ENCODE data around the gene MFSD11.
A peak's percentile ranks its signal among the peaks of the same experiment; 100 is the strongest.
"Not testable (repeated sequence)": the region's sequence is repeated elsewhere in the genome, so short reads cannot be mapped to it uniquely, and the experiment has no call there.

Gene MFSD11

DNA sequence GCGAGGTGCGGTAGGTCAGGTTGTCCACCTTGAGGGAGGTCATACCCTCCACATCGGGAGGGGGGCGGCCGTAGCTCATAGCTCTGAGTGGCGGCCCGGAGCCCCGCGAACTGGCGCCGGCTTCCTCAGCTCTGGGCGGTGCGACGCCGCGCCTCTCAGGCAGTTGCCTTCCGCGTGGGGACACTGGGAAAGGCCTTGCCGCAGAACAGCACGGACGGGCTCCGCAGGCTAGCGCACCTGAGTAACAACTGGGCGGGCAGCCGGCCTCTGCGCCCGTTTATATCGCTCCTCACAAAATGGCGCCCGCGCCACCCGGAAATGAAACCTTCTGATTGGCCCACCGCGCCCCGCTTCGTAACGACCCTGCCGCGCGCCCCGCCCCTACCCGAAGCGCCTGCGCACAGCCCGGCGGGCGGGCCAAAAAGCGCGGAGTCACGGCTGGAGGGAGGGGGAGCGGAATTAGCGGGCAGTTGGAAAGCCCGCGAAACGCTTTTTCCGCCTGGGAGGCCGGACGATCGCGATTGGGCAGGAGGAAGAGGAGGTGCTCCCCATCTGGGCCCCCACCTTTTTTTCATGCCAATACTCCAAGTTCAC, 740 bp upstream of the MFSD11 start, which contains the start of gene SRSF2:
TSS of gene SRSF2 (minus strand) at position 250 of the 594 bp plus-strand sequence. CDS start at position 79, 171 bp downstream.
- H3K4me1 ChIP-seq (ENCODE audit: control insufficient read depth, low read length) = peaks cover 40% of the 10 kb centered on the region
- no peaks in the 10 kb centered on the region for H3K9me3 ChIP-seq (ENCODE audit: control insufficient read depth, insufficient read depth, low read length)
- no peaks in the 10 kb centered on the region for H3K9me2 ChIP-seq (replicated peaks; ENCODE audit: control insufficient read depth, low read length)
- H3K79me2 ChIP-seq (ENCODE audit: control insufficient read depth, low read length) = peaks cover 68% of the 10 kb centered on the region
- TF ChIP-seq EZH2phosphoT487 (IDR thresholded peaks at IDR 0.05; ENCODE audit: borderline replicate concordance, low read length) = no peak
- H4K20me1 ChIP-seq (ENCODE audit: control insufficient read depth, insufficient read depth, low read depth, low read length) = peaks cover 28% of the 10 kb centered on the region
- H3K27me3 ChIP-seq (ENCODE audit: control insufficient read depth, low read length) = no peaks in the 10 kb centered on the region
- H3K4me3 ChIP-seq (ENCODE audit: low read length) = peak within 1 kb of the TSS; percentile 89
- H3K36me3 ChIP-seq (ENCODE audit: control insufficient read depth, low read length) = peaks cover 60% of the 10 kb centered on the region
- peak within 1 kb of the TSS; percentile 67 for H3K4me2 ChIP-seq (ENCODE audit: low read length)
- H3K27ac ChIP-seq (ENCODE audit: low read depth, low read length) = peak within 1 kb of the TSS; percentile 93
- H3F3A ChIP-seq (ENCODE audit: control insufficient read depth, insufficient read depth) = peaks cover 45% of the 10 kb centered on the region

DNA sequence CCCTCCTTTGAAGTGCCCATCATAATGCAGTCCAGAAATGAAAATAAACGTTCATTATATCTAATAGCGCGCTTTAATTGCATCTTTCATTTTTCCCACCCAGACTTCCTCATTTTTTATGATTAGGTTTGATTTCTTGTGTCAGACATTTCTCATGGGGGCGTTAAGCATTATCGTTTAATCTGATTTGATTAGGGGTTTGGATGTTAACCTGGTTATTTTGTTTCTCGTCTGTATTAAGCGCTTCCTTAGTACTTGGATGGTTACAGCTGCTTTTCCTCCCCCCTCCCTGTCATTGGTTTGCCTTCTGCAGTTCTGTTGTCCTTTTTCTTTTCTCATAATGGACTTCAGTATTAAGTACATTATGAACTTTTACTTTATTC, 540 bp downstream of the MFSD11 start:
- H3F3A ChIP-seq (ENCODE audit: control insufficient read depth, insufficient read depth) = peaks cover 32% of the 10 kb centered on the region
- TF ChIP-seq, protein P1, sequence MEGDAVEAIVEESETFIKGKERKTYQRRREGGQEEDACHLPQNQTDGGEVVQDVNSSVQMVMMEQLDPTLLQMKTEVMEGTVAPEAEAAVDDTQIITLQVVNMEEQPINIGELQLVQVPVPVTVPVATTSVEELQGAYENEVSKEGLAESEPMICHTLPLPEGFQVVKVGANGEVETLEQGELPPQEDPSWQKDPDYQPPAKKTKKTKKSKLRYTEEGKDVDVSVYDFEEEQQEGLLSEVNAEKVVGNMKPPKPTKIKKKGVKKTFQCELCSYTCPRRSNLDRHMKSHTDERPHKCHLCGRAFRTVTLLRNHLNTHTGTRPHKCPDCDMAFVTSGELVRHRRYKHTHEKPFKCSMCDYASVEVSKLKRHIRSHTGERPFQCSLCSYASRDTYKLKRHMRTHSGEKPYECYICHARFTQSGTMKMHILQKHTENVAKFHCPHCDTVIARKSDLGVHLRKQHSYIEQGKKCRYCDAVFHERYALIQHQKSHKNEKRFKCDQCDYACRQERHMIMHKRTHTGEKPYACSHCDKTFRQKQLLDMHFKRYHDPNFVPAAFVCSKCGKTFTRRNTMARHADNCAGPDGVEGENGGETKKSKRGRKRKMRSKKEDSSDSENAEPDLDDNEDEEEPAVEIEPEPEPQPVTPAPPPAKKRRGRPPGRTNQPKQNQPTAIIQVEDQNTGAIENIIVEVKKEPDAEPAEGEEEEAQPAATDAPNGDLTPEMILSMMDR (IDR thresholded peaks at IDR 0.05; ENCODE audit: low read depth, low read length, poor library complexity, severe bottlenecking) = no peak
- no peak for TF ChIP-seq EZH2phosphoT487 (IDR thresholded peaks at IDR 0.05; ENCODE audit: borderline replicate concordance, low read length)
- H3K27me3 ChIP-seq (ENCODE audit: control insufficient read depth, low read length) = no peaks in the 10 kb centered on the region
- H3K36me3 ChIP-seq (ENCODE audit: control insufficient read depth, low read length) = peaks cover 54% of the 10 kb centered on the region
- H3K79me2 ChIP-seq (ENCODE audit: control insufficient read depth, low read length) = peaks cover 56% of the 10 kb centered on the region
- H3K4me3 ChIP-seq (ENCODE audit: low read length) = peak overlapping the region; percentile 84
- H3K9me3 ChIP-seq (ENCODE audit: control insufficient read depth, insufficient read depth, low read length) = no peaks in the 10 kb centered on the region
- no peaks in the 10 kb centered on the region for H3K9me2 ChIP-seq (replicated peaks; ENCODE audit: control insufficient read depth, low read length)
- peak overlapping the region; percentile 88; the same call in 1 of the 2 replicates for H3K27ac ChIP-seq (ENCODE audit: low read depth, low read length)
- peak overlapping the region; percentile 67 for H3K4me2 ChIP-seq (ENCODE audit: low read length)
- peaks cover 28% of the 10 kb centered on the region for H3K4me1 ChIP-seq (ENCODE audit: control insufficient read depth, low read length)
- peaks cover 26% of the 10 kb centered on the region for H4K20me1 ChIP-seq (ENCODE audit: control insufficient read depth, insufficient read depth, low read depth, low read length)

DNA sequence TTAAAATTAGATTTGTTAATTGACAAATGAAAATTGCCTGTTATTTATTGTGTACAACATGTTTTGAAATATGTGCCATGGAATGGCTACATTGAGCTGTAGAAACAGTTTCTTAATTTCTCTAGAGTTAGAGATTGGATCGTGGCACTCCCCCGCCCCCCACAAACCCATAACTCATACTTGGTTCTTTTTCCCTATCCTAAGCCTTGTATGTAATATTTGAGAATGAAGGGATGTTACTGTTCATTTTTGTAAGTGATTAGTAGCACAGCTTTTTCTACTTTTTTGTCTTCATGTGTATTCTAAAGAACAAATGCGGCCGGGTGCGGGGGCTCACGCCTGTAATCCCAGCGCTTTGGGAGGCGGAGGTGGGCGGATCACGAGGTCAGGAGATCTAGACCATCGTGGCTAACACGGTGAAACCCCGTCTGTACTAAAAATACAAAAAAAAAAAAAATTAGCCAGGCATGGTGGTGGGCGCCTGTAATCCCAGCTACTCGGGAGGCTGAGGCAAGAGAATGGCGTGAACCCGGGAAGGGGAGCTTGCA, 1.7 kb downstream of the MFSD11 start:
- peak overlapping the region; percentile 67 for H3K4me2 ChIP-seq (ENCODE audit: low read length)
- peaks cover 16% of the 10 kb centered on the region for H3K4me1 ChIP-seq (ENCODE audit: control insufficient read depth, low read length)
- peak overlapping the region; percentile 84; the same call in 1 of the 2 replicates for H3K4me3 ChIP-seq (ENCODE audit: low read length)
- H3K9me2 ChIP-seq (replicated peaks; ENCODE audit: control insufficient read depth, low read length); H3K9me3 ChIP-seq (ENCODE audit: control insufficient read depth, insufficient read depth, low read length); H3K27ac ChIP-seq (ENCODE audit: low read depth, low read length); H3K27me3 ChIP-seq (ENCODE audit: control insufficient read depth, low read length): not testable (repeated sequence)
- peaks cover 14% of the 10 kb centered on the region for H4K20me1 ChIP-seq (ENCODE audit: control insufficient read depth, insufficient read depth, low read depth, low read length)
- peaks cover 44% of the 10 kb centered on the region for H3K79me2 ChIP-seq (ENCODE audit: control insufficient read depth, low read length)
- H3F3A ChIP-seq (ENCODE audit: control insufficient read depth, insufficient read depth) = peaks cover 20% of the 10 kb centered on the region
- peaks cover 51% of the 10 kb centered on the region for H3K36me3 ChIP-seq (ENCODE audit: control insufficient read depth, low read length)

DNA sequence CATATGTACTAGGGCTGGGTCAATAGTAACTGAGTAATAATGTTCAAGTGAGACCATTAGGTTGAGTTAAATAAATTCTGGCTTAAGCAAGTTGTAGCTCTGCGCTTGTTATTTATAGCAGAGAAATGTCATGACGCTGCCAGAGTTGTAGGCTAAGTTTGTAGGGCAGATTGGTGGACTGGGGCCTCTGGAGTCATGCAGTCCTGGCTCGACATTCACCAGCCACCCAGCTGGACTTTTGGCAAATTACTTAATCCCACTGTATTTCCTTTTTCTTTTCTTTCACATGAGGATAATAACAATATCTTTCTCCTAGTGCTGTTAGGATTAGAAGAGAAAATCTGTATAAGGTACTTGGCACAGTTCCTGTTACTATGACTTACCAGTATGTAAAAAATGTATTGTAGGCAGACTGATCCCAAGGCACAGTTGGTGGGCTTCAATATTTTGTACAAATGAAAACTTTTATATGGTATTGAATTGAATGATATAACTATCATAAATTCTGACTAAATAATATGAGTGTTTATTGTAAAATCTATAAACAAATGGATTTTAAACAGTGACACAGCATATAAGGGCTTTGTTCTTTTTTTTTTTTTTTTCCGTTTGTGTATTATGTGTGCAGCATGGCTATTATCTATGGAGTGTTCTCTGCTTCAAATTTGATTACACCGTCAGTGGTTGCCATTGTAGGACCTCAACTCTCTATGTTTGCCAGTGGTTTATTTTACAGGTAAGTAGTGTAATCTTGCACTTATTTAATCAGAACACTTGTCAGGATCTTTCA, 2.6 kb downstream of the MFSD11 start:
- peaks cover 5% of the 10 kb centered on the region for H4K20me1 ChIP-seq (ENCODE audit: control insufficient read depth, insufficient read depth, low read depth, low read length)
- H3K79me2 ChIP-seq (ENCODE audit: control insufficient read depth, low read length) = peaks cover 35% of the 10 kb centered on the region
- H3K4me3 ChIP-seq (ENCODE audit: low read length) = no peak overlapping the region
- TF ChIP-seq EZH2phosphoT487 (IDR thresholded peaks at IDR 0.05; ENCODE audit: borderline replicate concordance, low read length) = no peak
- TF ChIP-seq, protein P1 (IDR thresholded peaks at IDR 0.05; ENCODE audit: low read depth, low read length, poor library complexity, severe bottlenecking) = no peak
- H3K4me1 ChIP-seq (ENCODE audit: control insufficient read depth, low read length) = peaks cover 12% of the 10 kb centered on the region
- no peaks in the 10 kb centered on the region for H3K9me2 ChIP-seq (replicated peaks; ENCODE audit: control insufficient read depth, low read length)
- H3K4me2 ChIP-seq (ENCODE audit: low read length) = no peak overlapping the region
- H3K27me3 ChIP-seq (ENCODE audit: control insufficient read depth, low read length) = no peaks in the 10 kb centered on the region
- H3F3A ChIP-seq (ENCODE audit: control insufficient read depth, insufficient read depth) = peaks cover 11% of the 10 kb centered on the region
- no peaks in the 10 kb centered on the region for H3K9me3 ChIP-seq (ENCODE audit: control insufficient read depth, insufficient read depth, low read length)
- H3K36me3 ChIP-seq (ENCODE audit: control insufficient read depth, low read length) = peaks cover 51% of the 10 kb centered on the region
- no peak overlapping the region for H3K27ac ChIP-seq (ENCODE audit: low read depth, low read length)
